HG02981 (cell line): ENCODE measurements around the gene PARD6B.
A peak's percentile ranks its signal among the peaks of the same experiment; 100 is the strongest.
"Not testable (repeated sequence)": the region's sequence is repeated elsewhere in the genome, so short reads cannot be mapped to it uniquely, and the experiment has no call there.

Experiments
- ATAC-seq: cut with Tn5 transposase; IDR thresholded peaks from one replicate; pipeline ENCODE4 v1.9.1; 2021; ENCODE audit warnings: mild to moderate bottlenecking, moderate library complexity; ENCODE audit not compliant: unreplicated experiment

Gene PARD6B

DNA sequence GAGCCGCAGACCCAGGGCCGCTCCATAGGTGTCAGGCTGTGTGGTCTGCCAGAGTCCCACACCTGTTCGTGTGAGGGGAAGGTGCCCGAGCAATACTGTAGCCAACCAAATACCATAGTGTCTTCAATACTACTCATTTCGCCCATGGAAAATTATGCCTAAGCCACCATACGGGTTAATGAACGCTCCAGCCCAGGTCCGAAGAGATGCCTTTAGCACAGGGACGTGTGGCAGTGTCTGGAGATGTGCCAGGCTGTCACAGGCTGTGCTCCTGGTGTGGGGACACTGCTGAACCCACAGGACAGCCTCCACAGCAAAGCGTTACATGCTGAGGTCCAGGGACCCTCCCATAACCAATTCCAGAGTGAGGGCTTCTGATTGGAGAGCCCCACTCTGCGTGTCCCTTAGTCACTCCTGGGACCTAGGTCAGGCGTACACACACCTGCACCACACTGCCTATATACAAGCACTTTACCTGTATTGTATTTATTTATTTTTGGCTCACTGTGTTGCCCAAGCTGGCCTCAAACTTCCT lies 38.2 kb downstream of the PARD6B start:
- ATAC-seq: not testable (repeated sequence)

DNA sequence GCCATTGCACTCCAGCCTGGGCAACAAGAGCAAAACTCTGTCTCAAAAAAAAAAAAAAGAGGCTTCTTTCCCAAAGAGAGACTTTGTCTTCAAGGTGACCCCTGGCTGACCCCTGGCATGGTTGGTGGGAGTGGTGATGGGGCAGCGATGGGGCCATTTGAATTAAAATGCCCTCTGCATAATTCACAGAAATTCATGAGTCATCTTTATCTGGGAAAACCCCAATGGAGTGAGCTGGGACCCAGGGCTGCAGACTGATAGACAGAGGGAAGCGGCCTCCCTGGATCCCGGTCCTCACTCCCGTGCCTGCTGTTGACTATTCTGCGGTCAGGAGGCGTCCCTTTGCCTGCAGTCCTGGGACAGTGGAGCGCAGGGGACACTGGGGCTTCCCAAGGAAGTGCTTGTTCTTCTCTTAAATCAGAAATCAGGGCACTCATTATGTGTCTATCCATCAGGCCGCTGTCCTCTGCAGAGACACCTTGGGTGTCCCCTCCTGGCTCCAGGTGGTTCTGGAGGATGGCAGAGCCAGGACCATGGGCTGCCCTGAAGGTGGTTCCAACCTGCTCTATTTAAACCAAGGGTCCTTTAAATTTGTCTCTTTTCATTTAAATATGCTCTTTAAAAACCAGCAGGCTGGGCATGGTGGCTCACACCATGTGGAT lies 40.2 kb downstream of the PARD6B start:
- ATAC-seq: not testable (repeated sequence)

DNA sequence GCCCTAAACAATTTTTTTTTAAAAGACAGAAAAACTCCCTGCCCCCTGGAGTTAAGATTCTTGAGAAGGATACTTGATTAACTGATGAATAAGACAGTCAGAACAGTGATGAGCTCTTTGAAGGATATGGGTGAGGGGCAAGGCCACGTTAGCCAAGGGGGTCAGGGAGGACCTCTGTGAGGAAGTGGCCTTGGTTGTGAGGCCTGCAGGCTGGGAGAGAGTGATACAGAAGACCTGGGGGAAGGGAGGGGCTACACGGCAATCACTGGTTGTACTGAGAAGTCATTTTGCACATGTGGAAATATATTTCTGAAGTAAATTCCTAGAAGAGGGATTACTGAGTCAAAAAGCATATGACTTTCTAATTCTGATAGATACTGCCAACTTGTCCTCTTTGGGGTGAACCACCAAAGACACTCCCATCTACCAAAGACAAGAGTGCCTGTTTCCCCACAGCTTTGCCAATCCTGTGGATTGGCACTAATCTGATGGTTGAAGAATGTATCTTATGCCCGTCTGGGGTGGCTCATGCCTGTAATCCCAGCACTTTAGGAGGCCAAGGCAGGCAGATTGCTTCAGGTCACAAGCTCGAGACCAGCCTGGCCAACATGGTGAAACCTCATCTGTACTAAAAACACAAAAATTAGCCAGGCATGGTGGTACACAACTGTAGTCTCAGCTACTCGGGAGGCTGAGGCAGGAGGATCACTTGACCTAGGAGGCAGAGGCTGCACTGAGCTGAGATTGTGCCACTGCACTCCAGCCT lies 41.2 kb downstream of the PARD6B start:
- no peak for ATAC-seq

GRCh38 chr20:50774515-50774914 lies 43.1 kb downstream of the PARD6B start:
- ATAC-seq: no peak

- no peak for ATAC-seq
These were observed 44.9 kb downstream of the PARD6B start for GRCh38 chr20:50776122-50776817.

- ATAC-seq: no peak
These were observed 46.0 kb downstream of the PARD6B start for GRCh38 chr20:50777373-50777772.

DNA sequence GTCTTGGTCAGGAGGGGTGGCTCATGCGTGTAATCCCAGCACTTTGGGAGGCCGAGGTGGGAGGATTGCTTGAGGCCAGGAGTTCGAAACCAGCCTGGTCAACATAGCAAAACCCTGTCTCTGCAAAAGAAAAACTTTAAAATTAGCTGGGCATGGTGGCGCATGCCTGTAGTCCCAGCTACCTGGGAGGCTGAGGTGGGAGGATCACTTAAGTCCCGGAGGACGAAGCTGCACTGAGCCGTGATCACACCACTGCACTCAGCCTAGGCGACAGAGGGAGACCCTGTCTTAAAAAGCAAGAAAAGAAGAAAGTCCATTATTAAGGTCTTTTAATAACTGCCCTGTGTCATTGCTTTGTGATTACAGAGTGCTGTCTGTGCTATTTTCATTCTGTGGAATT lies 47.6 kb downstream of the PARD6B start:
- not testable (repeated sequence) for ATAC-seq

- no peak for ATAC-seq
These were observed 52.0 kb downstream of the PARD6B start for GRCh38 chr20:50783390-50783789.

GRCh38 chr20:50783903-50784302 lies 52.5 kb downstream of the PARD6B start:
- no peak for ATAC-seq

DNA sequence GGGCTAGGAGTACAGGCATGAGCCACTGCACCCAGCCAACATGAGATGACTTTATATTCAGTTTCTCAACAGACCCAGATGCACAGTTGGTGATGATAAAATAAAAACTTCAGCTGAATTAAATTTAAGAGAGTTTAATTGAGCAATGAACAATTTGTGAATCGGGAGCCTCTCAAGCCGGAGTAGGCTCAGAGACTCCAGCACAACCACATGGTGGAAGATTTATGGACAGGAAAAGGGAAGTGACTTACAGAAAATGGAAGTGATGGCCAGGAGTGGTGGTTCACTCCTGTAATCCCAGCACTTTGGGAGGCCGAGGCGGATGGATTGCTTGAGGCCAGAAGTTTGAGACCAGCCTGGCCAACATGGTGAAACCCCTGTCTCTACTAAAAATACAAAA lies 53.1 kb downstream of the PARD6B start:
- no peak for ATAC-seq

DNA sequence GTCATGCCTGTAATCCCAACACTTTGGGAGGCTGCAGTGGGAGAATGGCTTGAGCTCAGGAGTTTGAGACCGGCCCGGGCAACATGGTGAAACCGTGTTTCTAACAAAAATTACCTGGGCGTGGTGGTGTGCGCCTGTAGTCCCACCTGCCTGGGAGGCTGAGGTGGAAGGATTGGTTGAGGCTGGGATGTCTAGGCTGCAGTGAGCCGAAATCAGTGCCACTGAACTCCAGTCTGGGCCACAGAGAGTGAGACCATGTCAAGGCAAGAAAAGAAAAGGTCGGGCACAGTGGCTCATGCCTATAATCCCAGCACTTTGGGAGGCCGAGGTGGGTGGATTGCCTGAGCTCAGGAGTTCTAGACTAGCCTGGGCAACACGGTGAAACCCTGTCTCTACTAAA lies 55.3 kb downstream of the PARD6B start:
- ATAC-seq: no peak

GRCh38 chr20:50787181-50787580 lies 55.8 kb downstream of the PARD6B start:
- no peak for ATAC-seq

- ATAC-seq: no peak
These were observed 56.9 kb downstream of the PARD6B start for GRCh38 chr20:50788045-50788991.

- ATAC-seq: no peak
These were observed 58.7 kb downstream of the PARD6B start for GRCh38 chr20:50789968-50790650.

- peak; percentile 62 for ATAC-seq
These were observed 59.4 kb downstream of the PARD6B start for GRCh38 chr20:50790651-50791277.

DNA sequence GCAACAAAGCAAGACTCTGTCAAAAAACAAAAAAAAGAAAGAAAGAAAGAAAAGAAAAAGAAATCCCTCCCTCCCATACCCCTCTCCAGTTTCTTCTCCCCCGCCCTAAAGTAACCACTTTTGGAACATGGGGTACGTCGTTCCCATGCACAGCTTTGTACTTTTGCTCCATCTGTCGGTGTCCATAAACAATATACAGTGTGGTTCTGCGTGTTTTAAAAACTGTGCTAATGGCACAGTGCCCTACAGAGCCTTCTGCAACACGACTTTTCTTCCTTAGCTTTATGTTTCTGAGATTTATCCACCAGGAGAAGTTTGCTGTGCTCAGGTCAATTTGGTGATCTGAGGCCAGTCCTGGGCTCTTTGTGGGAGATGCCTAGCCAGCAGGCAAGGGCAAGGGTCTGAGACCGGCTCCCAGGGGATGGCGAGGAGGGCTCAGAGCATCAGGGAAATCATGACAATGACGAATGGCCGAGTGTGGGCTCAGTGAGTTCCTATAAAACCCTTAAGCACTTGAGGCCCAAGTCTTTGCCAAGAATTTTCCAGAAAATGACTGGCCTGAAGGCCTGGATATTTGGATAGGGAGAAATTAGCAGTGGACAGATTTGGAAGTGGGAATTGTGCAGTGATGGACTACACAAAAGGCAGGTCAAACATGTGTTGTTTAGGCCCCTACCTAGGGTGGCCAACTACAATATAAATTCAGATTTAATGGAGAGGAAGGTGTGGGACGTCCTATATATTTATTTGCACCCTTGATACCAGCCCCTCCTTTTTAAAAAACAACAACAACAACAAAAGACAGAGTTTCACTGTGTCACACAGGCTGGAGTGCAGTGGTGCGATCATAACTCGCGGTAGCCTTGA lies 61.6 kb downstream of the PARD6B start:
- no peak for ATAC-seq

GRCh38 chr20:50793575-50794016 lies 62.2 kb downstream of the PARD6B start:
- ATAC-seq: not testable (repeated sequence)

DNA sequence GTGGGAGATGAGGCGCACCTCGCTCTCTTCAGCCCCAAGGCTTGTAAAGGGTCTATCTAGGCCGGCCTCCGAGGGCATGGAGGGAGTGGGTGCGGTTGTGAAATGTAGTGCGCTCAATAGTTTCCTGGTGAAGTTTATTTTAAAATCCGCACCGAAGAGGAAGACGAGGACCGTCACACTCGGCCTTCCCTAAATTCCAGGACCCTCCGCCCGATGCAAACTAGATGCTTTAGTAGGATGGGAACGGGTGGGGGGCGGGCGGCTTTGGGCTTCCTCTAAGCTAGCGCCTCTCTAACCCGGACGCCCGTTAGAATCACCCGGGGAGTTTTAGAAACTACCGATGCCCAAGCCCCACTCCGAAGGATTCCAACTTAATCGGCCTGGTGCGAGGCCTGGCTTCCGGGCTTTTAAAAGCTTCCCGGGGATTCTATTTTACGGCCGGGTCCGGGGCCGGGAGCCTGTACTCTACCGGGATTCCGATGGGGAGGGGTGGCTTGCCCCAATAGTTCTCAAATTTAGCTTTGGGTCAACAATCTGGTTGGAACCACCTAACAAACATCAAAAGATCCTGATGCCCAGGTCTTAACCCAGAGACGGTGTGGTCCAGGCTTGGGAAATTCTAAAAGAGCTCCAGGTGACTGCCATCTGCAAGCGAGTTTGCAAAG lies 62.9 kb downstream of the PARD6B start:
- ATAC-seq: no peak
